GM12864 (cell line): ENCODE data around the gene PRKG1.
A peak's percentile ranks its signal among the peaks of the same experiment; 100 is the strongest.

Source experiments
- DNase-seq: peaks from one replicate; pipeline ENCODE4 v3.0.0-alpha.2; 2011; ENCODE audit warnings: low read depth
- H3K4me3 ChIP-seq: 2 replicates; pipeline ENCODE4 v1.5.1; 2011; ENCODE audit warnings: mild to moderate bottlenecking, low read depth, low read length, control low read depth
- TF ChIP-seq, protein P1 (sequence below): IDR thresholded peaks from 2 replicates; pipeline ENCODE4 v1.5.1; 2011; ENCODE audit warnings: low read depth, mild to moderate bottlenecking, moderate library complexity, low read length, control low read depth, inconsistent platforms; ENCODE audit errors: missing control alignments

Gene PRKG1

DNA sequence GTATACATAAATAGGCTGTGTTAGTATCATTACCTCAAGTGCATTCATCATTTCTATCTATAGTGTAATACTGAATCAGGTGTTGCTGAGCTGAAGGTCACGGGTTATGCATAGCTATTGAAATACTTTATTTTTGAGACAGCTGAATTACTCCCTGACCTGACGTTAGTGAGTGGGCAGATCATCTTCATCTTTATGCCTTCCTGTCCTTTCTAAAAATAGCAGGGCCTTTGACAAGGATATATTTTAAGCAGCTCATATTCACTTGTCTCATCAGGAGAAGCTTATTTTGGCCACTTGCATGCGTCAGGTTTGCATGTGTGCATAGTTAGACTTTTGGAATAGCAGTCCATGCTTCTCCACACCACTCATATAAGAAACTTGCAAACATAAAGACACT is 1176.2 kb downstream of the PRKG1 start:
- DNase-seq, result no peak
- no peak overlapping the region for H3K4me3 ChIP-seq
- TF ChIP-seq, protein P1, sequence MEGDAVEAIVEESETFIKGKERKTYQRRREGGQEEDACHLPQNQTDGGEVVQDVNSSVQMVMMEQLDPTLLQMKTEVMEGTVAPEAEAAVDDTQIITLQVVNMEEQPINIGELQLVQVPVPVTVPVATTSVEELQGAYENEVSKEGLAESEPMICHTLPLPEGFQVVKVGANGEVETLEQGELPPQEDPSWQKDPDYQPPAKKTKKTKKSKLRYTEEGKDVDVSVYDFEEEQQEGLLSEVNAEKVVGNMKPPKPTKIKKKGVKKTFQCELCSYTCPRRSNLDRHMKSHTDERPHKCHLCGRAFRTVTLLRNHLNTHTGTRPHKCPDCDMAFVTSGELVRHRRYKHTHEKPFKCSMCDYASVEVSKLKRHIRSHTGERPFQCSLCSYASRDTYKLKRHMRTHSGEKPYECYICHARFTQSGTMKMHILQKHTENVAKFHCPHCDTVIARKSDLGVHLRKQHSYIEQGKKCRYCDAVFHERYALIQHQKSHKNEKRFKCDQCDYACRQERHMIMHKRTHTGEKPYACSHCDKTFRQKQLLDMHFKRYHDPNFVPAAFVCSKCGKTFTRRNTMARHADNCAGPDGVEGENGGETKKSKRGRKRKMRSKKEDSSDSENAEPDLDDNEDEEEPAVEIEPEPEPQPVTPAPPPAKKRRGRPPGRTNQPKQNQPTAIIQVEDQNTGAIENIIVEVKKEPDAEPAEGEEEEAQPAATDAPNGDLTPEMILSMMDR, result no peak

GRCh38 chr10:52252307-52252706 is 1178.0 kb downstream of the PRKG1 start:
- DNase-seq, result no peak

DNA sequence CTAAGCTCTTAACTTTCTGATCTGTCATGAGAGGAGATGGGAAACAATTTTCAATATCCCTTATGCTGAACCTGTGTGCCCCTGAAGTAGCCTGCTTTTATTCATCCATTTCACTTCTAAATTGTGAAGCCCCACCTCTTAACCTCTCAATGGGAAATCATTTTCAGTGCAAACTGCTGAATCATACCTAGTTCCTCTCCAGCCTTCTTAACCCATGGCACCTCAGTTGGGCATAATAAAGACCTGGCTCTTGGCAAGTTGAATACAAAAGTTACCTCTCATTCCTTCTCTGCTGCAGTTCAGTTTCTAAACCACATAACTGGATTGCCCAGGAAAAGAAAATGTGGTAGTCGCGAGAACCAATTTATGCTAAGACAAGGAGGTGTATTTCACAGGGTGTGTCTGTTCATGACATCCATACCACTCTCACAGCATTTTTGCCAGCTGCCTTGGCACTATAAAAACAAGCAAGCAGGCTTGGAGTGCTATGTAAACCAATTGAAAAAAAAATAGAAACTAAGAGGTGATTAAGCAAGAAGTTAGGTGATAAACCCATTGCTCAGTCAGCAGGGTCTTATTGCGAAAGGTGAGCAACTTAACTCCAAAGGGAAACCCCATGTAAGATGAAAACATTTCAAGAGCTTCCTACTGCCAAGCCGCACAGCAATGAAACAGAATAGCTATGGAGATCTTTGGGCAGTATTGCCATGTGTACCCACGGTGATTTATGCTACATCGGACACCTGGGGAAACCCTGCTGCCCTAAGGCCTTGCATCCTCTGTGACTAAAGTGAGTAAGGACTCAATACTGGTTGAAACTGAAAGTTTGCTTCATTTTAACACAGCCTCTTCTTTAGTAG is 1182.8 kb downstream of the PRKG1 start:
- no peak overlapping the region for H3K4me3 ChIP-seq
- TF ChIP-seq, protein P1, result no peak
- DNase-seq, result peak; percentile 45

More at GRCh38 chr10:52252307-52252706, 1178.0 kb downstream of the PRKG1 start:
- TF ChIP-seq, protein P1, result no peak
- H3K4me3 ChIP-seq, result no peak overlapping the region

DNA sequence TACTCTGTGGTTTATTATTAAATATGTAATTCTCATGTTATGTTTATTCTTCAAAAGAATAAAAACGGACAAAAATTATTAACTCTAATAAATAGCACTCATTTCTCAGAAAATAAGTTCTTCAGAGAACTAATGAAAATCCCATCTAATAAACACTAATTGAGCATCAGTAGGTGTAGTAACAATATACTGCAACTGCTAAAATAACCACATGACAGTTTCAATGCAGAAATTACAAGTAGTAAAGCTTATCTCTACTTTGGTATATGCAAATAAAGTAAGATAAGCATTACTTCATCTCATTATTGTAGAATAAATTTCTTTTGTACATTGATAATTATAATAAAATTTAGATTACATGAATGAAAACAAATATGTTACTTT is 1183.4 kb downstream of the PRKG1 start:
- DNase-seq, result no peak
- TF ChIP-seq, protein P1, result no peak
- H3K4me3 ChIP-seq, result no peak overlapping the region

GRCh38 chr10:52258799-52259425 is 1184.6 kb downstream of the PRKG1 start:
- DNase-seq, result no peak
- TF ChIP-seq, protein P1, result no peak
- H3K4me3 ChIP-seq, result no peak overlapping the region

DNA sequence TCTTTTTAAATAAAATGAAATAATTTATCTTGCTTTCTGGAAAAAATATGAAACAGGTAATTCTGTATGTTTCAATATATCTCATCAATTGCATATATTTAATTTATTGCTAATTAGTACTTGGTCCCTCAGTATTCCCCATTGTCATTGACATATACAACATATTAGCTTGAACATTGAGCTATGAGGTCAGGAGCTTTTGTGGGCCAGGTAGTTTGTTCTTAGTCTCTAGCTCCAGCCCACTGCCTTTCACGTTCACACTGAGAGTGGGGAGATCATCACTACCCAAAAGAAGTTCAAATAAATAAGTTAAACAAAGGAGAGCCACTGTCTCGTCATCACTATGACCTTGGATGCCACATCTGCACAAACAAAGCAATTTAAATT is 1185.1 kb downstream of the PRKG1 start:
- no peak overlapping the region for H3K4me3 ChIP-seq
- TF ChIP-seq, protein P1, result no peak
- DNase-seq, result no peak
